Common myeloid progenitor, CD34-positive (primary cell): Measurements from ENCODE around the gene COMT. TPM values are rescaled to one million over a fixed set of nuclear protein-coding genes. Genes with fewer than 3 reads are reported as not detected.

Experiments used
- CTCF ChIA-PET: fragments of 350-600 bp; sonication (Branson Sonifier 250); formaldehyde crosslinking; loops from one replicate; lab custom pipeline; 2021; ENCODE audit warnings: antibody characterized with exemption; lab: Charles Lee
- POLR2A ChIA-PET: fragments of 350-600 bp; sonication (Branson Sonifier 250); formaldehyde crosslinking; loops from one replicate; lab custom pipeline; 2021; ENCODE audit warnings: antibody characterized with exemption; lab: Charles Lee
- DNase-seq, 3 donors: peaks; one replicate each; pipeline versions ENCODE4 v3.0.0 to v3.0.0-alpha.2; 2013
- H3K27ac ChIP-seq, 2 experiments: 1 replicate in 1 of 2; 2 replicates in 1 of 2; pipeline ENCODE4 v1.7.0; 2013; ENCODE audit warnings: inconsistent platforms in 2 of 2, low read length in 2 of 2, mild to moderate bottlenecking in 2 of 2, low read depth in 1 of 2, moderate library complexity in 1 of 2; ENCODE audit not compliant: severe bottlenecking in 2 of 2, insufficient read depth in 1 of 2, poor library complexity in 1 of 2
- H3K27me3 ChIP-seq, 5 experiments: replicated peaks in 2 of 5; 1 replicate in 3 of 5; 2 replicates in 2 of 5; pipeline versions ENCODE4 v1.6.1 to v1.7.0; 2013; ENCODE audit warnings: low read length in 4 of 5, mild to moderate bottlenecking in 2 of 5, moderate library complexity in 2 of 5, inconsistent platforms in 1 of 5; ENCODE audit not compliant: insufficient read depth in 5 of 5, control insufficient read depth in 4 of 5
- H3K36me3 ChIP-seq, 4 experiments: 1 replicate in 2 of 4; 2 replicates in 2 of 4; pipeline versions ENCODE4 v1.6.1 to v1.7.0; 2013; ENCODE audit warnings: low read length in 3 of 4, control low read depth in 1 of 4, mild to moderate bottlenecking in 1 of 4; ENCODE audit not compliant: control insufficient read depth in 4 of 4, insufficient read depth in 4 of 4
- H3K4me1 ChIP-seq, 4 experiments: 1 replicate in 3 of 4; 2 replicates in 1 of 4; pipeline versions ENCODE4 v1.6.1 to v1.7.1; 2013; ENCODE audit warnings: low read length in 3 of 4, mild to moderate bottlenecking in 3 of 4, control low read depth in 1 of 4, inconsistent platforms in 1 of 4, moderate library complexity in 1 of 4; ENCODE audit not compliant: control insufficient read depth in 4 of 4, insufficient read depth in 4 of 4; ENCODE audit errors: control extremely low read depth in 1 of 4
- H3K4me3 ChIP-seq, 7 experiments: 1 replicate in 4 of 7; 2 replicates in 3 of 7; pipeline versions ENCODE4 v1.5.1 to v1.7.0; 2013; ENCODE audit warnings: mild to moderate bottlenecking in 7 of 7, low read length in 6 of 7, moderate library complexity in 6 of 7, inconsistent platforms in 2 of 7, low read depth in 2 of 7, control low read depth in 1 of 7; ENCODE audit not compliant: insufficient read depth in 4 of 7, control insufficient read depth in 1 of 7; ENCODE audit errors: extremely low read depth in 1 of 7
- H3K9me3 ChIP-seq, 5 experiments: 1 replicate in 4 of 5; 2 replicates in 1 of 5; pipeline versions ENCODE4 v1.6.1 to v1.7.1; 2013; ENCODE audit warnings: low read length in 4 of 5, mild to moderate bottlenecking in 2 of 5, inconsistent platforms in 1 of 5, low read depth in 1 of 5, moderate library complexity in 1 of 5; ENCODE audit not compliant: control insufficient read depth in 4 of 5, insufficient read depth in 2 of 5; ENCODE audit errors: control extremely low read depth in 1 of 5
- WGBS: methylation state at CpG from one replicate; pipeline ENCODE4 v1.1.5; 2013; ENCODE audit not compliant: insufficient coverage; 5-methylcytosine and 5-hydroxymethylcytosine counted together
- polyA plus RNA-seq: library from polyadenylated mRNA; unstranded; fragments of 120-200 nt; gene quantifications from one replicate; pipeline ENCODE4 v1.2.1, GENCODE V29; 2013

COMT gene
- polyA plus RNA-seq = 158 TPM

- H3K36me3 ChIP-seq = peaks cover 0 to 4% (median 3%) of the 10 kb centered on the region in 4 experiments
- POLR2A ChIA-PET = interaction anchor here (0.7 to 1.5 kb wide), 2 partner anchors 8 to 211 kb away, joined by 3 read pairs; no protein-coding TSS in a partner anchor
- peaks cover 7 to 34% (median 29%) of the 10 kb centered on the region in 4 experiments for H3K4me1 ChIP-seq
- H3K27ac ChIP-seq = peak within 1 kb of the TSS; percentile 82 to 98
- CTCF ChIA-PET = interaction anchor here (0.8 to 3.8 kb wide), 5 partner anchors 12 to 221 kb away, joined by 3 to 21 read pairs (median 3); no protein-coding TSS in a partner anchor
- DNase-seq = peak; percentile 46 to 71 (median 58)
- under 1% methylated on average over 43 of the region's 63 CpGs for WGBS
- peaks cover 0 to under 1% (median 0%) of the 10 kb centered on the region in 5 experiments for H3K9me3 ChIP-seq
- peak within 1 kb of the TSS; percentile 61 to 91 (median 88) for H3K4me3 ChIP-seq
- H3K27me3 ChIP-seq = no peaks in the 10 kb centered on the region
Observed at GRCh38 chr22:19941365-19942082, at the start of gene COMT, which contains the start of gene TXNRD2. TSS of gene COMT (plus strand) at chr22:19941772. CDS start at chr22:19962527, 20,755 bp downstream. TSS of gene TXNRD2 (minus strand) at chr22:19941818. CDS start at chr22:19941803, 15 bp downstream.

- POLR2A ChIA-PET = interaction anchor here (0.6 to 1.1 kb wide), 4 partner anchors 36 to 168 kb away, joined by 3 to 6 read pairs (median 3); partner anchors contain the start of gene GP1BB
- H3K4me3 ChIP-seq = peak overlapping the region in 3 of 7 experiments; percentile 38 to 58 (median 41)
- H3K27me3 ChIP-seq = no peaks in the 10 kb centered on the region
- H3K36me3 ChIP-seq = peaks cover 2 to 24% (median 10%) of the 10 kb centered on the region in 4 experiments
- H3K27ac ChIP-seq = peak overlapping the region in 1 of 2 experiments; percentile 57
- DNase-seq = no peak
- no peaks in the 10 kb centered on the region for H3K9me3 ChIP-seq
- CTCF ChIA-PET = interaction anchor here (0.8 to 2.9 kb wide), 7 partner anchors 9 to 162 kb away, joined by 3 to 13 read pairs (median 5); no protein-coding TSS in a partner anchor
- 50% methylated on average over 13 of the region's 24 CpGs for WGBS
- peaks cover 9 to 49% (median 46%) of the 10 kb centered on the region in 4 experiments for H3K4me1 ChIP-seq
Observed at GRCh38 chr22:19892257-19892879, 49.2 kb upstream of the COMT start.

- ChIA-PET CTCF (interaction anchor here (0.8 to 2.9 kb wide), 4 partner anchors 8 to 163 kb away, joined by 3 to 13 read pairs (median 6); no protein-coding TSS in a partner anchor), POLR2A (no interaction called here)
- Histone ChIP-seq H3K36me3 (peaks cover 2 to 26% (median 12%) of the 10 kb centered on the region in 4 experiments), H3K27ac (no peak overlapping the region), H3K9me3 (no peaks in the 10 kb centered on the region), H3K4me3 (no peak overlapping the region), H3K4me1 (peaks cover 9 to 44% (median 42%) of the 10 kb centered on the region in 4 experiments), H3K27me3 (no peaks in the 10 kb centered on the region)
- WGBS = 96% methylated on average over 13 of the region's 13 CpGs
- no peak for DNase-seq
Observed at GRCh38 chr22:19892925-19893324, 48.6 kb upstream of the COMT start.

GRCh38 chr22:19893363-19893762, 48.2 kb upstream of the COMT start:
- Histone ChIP-seq H3K27me3 (no peaks in the 10 kb centered on the region), H3K4me3 (no peak overlapping the region), H3K27ac (no peak overlapping the region), H3K9me3 (no peaks in the 10 kb centered on the region), H3K4me1 (peaks cover 9 to 44% (median 41%) of the 10 kb centered on the region in 4 experiments), H3K36me3 (peaks cover 2 to 25% (median 16%) of the 10 kb centered on the region in 4 experiments)
- POLR2A ChIA-PET = no interaction called here
- no peak for DNase-seq
- CTCF ChIA-PET = interaction anchor here (0.8 to 2.9 kb wide), 4 partner anchors 8 to 163 kb away, joined by 3 to 13 read pairs (median 4); no protein-coding TSS in a partner anchor
- over 99% methylated on average over 15 of the region's 15 CpGs for WGBS

- DNase-seq = no peak
- 96% methylated on average over 22 of the region's 23 CpGs for WGBS
- POLR2A ChIA-PET = no interaction called here
- Histone ChIP-seq H3K4me3 (no peak overlapping the region), H3K9me3 (no peaks in the 10 kb centered on the region), H3K4me1 (peaks cover 9 to 38% (median 36%) of the 10 kb centered on the region in 4 experiments), H3K27ac (no peak overlapping the region), H3K36me3 (peaks cover 2 to 29% (median 17%) of the 10 kb centered on the region in 4 experiments), H3K27me3 (no peaks in the 10 kb centered on the region)
- CTCF ChIA-PET = interaction anchor here (1.3 kb wide), 1 partner anchor 18 kb away, joined by 3 read pairs; no protein-coding TSS in a partner anchor
Observed at GRCh38 chr22:19895160-19895849, 46.3 kb upstream of the COMT start.

- Histone ChIP-seq H3K4me1 (peaks cover 9 to 23% (median 21%) of the 10 kb centered on the region in 4 experiments), H3K27me3 (no peaks in the 10 kb centered on the region), H3K4me3 (no peak overlapping the region), H3K36me3 (peaks cover 2 to 30% (median 20%) of the 10 kb centered on the region in 4 experiments), H3K27ac (no peak overlapping the region), H3K9me3 (no peaks in the 10 kb centered on the region)
- CTCF ChIA-PET = interaction anchor here (0.9 to 2.3 kb wide), 5 partner anchors 17 to 166 kb away, joined by 3 to 8 read pairs (median 3); no protein-coding TSS in a partner anchor
- WGBS = 97% methylated on average over 11 of the region's 15 CpGs
- DNase-seq = no peak
- POLR2A ChIA-PET = no interaction called here
Observed at GRCh38 chr22:19896665-19897355, 44.8 kb upstream of the COMT start.
